GM19455 (cell line): ENCODE measurements around the gene DDX47.
"Not testable (repeated sequence)": the region's sequence is repeated elsewhere in the genome, so short reads cannot be mapped to it uniquely, and the experiment has no call there.

Experiments used
- ATAC-seq: cut with Tn5 transposase; IDR thresholded peaks from one replicate; pipeline ENCODE4 v1.9.1; 2021; ENCODE audit not compliant: unreplicated experiment

Gene DDX47

DNA sequence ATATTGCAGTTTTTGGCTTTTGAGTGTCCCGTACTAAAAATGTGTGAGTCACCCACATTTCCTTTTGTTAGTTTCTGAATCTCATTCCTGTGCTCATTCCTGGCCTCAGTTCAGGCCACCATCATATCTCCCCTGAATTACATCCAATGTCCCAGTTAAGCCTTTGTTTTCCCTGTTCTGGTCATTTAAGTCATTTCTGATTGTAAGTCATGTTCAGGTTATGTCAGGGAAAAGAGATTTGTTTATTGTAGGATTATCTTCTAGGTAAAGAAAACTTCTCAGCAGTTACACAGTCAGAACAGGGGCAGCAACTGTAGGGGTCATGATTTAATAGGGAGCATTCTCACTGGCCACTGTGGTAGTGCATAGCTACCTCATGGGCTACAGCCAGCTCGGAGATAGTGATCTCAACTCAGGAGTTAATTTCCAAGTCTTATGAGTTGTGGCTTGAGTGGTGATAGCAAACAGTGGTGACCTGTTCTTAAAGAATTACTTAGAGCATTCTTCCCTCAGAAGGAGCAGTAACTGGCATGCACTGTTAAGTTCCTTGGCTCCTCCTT, 6.7 kb downstream of the DDX47 start:
- ATAC-seq, result no peak

DNA sequence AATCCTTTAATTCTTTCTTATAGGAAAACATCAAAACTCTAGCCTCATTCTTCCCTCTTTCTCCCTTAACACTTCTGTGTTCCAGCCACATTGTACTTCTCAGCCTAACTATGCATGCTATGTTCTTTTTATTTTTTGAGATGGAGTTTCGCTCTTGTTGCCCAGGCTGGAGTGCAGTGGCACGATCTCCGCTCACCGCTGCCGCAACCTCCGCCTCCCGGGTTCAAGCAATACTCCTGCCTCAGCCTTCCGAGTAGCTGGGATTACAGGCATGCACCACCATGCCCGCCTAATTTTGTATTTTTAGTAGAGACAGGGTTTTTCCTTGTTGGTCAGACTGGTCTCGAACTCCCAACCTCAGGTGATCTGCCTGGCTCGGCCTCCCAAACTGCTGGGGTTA, 7.2 kb downstream of the DDX47 start:
- not testable (repeated sequence) for ATAC-seq

GRCh38 chr12:12821975-12822374, 8.8 kb downstream of the DDX47 start:
- peak; percentile 79 for ATAC-seq

DNA sequence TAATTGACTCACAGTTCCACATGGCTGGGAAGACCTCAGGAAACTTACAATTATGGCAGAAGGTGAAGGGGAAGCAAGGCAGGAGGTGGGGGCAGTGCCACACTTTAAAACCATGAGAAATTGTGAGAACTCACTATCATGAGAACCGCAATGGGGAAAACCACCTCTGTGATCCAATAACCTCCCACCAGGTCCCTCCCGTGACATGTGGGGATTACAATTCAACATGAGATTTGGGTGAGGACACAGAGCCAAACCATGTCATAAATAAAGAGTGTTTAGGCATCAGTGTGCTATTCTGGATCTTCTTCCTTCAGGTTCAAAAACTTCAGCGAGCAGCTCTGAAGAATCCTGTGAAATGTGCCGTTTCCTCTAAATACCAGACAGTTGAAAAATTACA, 9.7 kb downstream of the DDX47 start:
- ATAC-seq, result no peak

DNA sequence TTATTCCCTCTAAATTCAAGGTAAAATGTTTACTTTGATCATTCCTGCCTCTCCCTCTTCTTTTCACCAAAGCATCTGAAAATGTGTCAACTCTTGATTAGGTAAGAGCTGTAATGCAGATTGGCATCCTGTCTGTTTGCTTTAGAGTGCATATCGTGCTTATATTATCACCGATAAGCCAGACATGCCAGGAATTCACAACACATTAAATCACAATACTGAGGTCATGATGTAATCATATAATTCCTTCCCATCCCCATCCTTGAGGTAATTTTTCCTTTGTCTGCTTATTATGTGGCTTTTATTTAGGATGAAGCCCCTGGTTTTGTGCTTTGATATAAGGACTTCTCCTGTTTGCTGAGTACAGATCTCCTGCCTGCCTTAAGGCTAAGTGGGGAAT, 10.2 kb downstream of the DDX47 start:
- ATAC-seq, result no peak

DNA sequence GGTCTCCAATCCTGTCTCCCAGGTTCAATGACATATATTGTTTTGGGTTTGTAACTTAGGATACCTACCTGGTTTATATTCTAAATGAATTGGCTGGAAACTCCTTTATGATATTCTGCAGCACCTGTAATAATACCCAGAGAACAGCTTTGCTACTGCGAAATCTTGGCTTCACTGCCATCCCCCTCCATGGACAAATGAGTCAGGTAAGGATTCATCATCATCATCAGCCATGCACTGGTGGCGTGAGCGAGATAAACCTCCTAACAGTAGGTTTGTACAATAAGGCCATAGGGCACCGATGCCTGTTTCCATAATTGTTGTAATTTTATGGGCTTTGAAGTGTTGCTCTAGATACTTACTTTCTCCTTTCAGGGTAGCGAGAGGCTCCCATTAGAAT, 10.7 kb downstream of the DDX47 start:
- no peak for ATAC-seq

DNA sequence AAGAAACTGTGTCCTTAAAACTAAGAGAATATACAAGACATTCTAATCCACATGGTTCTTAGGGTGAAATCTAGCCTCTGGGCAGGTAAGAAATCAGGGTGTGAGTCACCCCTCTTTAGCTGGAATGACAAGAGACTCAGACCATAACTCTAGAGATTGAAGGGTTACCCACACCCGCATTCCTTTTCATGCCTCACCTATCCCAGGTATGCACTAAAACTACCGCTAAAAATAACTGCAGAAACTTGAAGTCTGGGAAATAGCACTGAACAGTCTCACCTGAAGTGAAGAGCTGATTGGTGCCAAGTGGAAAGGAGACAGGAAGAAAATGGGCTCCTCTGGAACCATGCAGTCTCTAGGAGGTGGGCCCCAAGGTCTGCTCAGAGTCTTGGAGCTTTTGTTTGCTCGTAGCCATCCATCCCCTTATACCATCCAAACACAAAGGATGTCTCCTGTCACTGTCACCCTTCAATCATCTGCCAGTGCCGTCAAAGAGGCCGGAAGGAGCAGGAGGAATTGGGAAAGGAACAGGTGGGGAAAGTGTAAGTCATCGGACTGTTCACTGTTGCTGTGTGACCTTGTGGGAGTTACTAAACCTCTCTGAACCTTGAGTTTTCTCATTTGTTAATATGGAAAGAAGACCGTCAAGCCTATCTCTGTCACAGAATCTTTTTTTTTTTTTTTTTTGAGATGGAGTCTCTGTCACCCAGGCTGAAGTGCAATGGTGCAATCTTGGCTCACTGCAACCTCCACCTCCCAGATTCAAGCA, 22.4 kb downstream of the DDX47 start:
- no peak for ATAC-seq

DNA sequence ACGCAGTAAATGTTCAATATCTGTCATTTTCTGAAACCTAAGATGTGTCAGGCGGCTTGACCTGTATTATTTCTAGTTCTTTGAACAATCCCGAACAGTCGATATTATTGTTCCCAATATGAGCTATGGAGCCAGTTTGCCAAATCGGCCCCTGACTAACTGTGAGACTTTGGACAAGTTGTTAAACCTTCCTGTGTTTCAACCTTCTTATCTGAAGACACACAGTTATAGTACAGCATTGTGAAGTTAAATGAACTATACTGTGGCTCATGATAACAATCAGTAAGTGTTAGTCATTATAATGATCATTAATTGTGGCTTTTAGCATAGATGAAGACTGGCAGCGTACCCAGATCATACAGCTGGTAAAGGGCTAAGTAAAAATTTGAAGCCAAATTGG, 23.4 kb downstream of the DDX47 start:
- no peak for ATAC-seq

DNA sequence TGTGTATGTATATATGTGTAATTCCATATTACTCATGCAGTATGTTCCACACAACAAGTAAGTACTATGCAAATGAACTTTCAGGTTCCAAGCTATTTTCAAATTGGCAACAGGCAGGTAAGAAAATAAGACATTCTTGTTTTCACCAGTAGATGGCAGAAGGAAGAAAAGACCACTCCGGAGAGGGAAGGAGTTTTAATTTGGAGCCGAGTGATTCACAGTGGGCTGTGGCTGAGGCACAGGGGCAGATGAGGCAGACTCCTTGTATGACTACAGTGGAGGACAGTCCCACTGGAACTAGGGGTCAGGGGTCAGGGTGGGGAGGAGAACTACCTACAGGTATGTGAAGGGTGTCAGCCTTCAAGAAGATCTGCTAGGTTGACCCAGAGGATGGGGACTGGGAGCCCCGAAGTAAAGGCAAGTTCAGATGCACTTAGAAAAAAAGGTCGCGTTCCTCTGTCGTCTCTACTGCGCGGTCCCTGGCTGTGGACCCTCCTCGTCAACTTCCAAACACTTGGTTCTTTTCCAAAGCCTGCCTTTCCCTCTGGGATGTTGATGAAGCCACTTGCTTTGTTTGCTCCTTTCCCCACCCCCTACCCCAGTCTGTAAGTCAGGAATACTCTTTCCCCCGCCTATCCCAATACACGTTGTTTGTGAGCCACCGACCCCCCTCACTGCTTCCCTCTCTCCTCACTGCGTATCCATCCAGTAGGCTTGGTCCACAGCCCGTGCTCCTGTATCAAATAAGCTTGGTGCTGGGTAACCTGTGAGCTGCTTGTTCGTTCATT, 24.1 kb downstream of the DDX47 start:
- ATAC-seq, result no peak

GRCh38 chr12:12837813-12838153, 24.6 kb downstream of the DDX47 start:
- no peak for ATAC-seq

GRCh38 chr12:12839003-12839395, 25.9 kb downstream of the DDX47 start:
- no peak for ATAC-seq

DNA sequence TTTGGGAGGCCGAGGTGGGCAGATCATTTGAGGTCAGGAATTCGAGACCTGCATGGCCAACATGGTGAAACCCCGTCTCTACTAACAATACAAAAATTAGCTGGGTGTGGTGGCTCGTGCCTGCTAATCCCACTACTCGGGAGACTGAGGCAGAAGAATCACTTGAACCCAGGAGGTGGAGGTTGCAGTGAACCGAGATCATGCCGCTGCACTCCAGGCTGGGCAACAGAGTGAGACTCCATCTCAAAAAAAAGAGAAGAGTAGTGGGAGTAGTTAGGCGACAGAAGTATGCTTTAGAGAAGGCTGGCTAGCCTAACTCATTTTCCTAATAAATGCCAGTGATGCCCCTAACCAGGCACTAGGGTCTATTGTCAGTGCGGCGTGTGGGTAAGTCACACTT, 26.3 kb downstream of the DDX47 start:
- ATAC-seq, result not testable (repeated sequence)

GRCh38 chr12:12839873-12840579, 26.9 kb downstream of the DDX47 start:
- no peak for ATAC-seq

- ATAC-seq, result no peak
Measured at GRCh38 chr12:12840580-12840899, 27.4 kb downstream of the DDX47 start.

- ATAC-seq, result not testable (repeated sequence)
Measured at GRCh38 chr12:12841428-12841827, 28.3 kb downstream of the DDX47 start.

- ATAC-seq, result no peak
Measured at GRCh38 chr12:12845794-12846243, 32.7 kb downstream of the DDX47 start.

GRCh38 chr12:12846780-12847179, 33.6 kb downstream of the DDX47 start:
- ATAC-seq, result not testable (repeated sequence)

DNA sequence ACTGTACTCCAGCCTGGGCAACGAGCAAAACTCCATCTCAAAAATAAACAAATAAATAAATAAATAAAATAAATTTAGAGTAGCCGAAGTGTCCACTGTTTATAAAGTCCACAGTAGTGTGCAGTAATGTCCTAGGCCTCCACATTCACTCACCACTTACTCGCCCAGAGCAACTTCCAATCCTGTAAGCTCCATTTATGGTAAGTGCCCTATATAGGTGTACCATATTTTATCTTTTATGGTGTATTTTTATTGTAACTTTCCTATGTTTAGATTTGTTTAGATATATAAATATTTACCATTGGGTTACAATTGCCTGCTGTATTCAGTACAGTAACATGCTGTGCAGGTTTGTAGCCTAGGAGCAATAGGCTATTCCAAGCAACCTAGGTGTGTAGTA, 40.3 kb downstream of the DDX47 start:
- no peak for ATAC-seq

GRCh38 chr12:12859690-12860089, 46.5 kb downstream of the DDX47 start:
- ATAC-seq, result no peak

DNA sequence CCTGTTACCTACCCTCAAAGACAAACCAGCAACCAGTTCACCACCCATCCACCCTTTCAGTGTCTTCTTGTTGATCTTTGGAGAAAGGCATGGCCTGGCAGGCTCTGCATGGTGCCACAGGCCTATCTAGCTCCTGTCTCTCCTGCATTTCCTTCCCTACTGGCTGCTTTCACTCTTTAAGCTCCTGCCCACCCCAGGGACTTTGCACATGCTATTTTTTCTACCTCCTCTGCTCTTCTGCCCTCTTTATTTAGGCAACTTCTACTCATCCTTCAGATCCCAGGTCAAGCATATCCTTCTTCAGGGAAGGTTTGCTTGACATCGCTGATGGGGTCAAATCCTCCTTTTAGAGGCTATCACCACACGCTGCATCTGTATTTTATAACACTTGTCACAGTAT, 51.1 kb downstream of the DDX47 start:
- no peak for ATAC-seq

- ATAC-seq, result no peak
Measured at GRCh38 chr12:12868477-12869235, 55.5 kb downstream of the DDX47 start.
